SK-N-MC (cell line): ENCODE results near the gene ZNF462.

Experiments used
- EZH2 ChIP-seq: fragments of 200-600 bp; sonication (generic); IDR thresholded peaks from one replicate; pipeline ENCODE4 v1.6.1; 2017; ENCODE audit warnings: antibody characterized with exemption
- FOXP2 ChIP-seq: optimal IDR thresholded peaks from 2 replicates; pipeline ENCODE3; 2011; ENCODE audit warnings: mild to moderate bottlenecking, moderate library complexity; ENCODE audit not compliant: insufficient read depth; ENCODE audit errors: extremely low read length, control extremely low read depth
- POLR2AphosphoS5 ChIP-seq: IDR thresholded peaks from 2 replicates; pipeline ENCODE4 v1.6.1; 2012; ENCODE audit warnings: mild to moderate bottlenecking, low read depth, low read length, borderline replicate concordance

- TF ChIP-seq EZH2 (no peak), POLR2AphosphoS5 (no peak), FOXP2 (no peak)
Observed at GRCh38 chr9:107007402-107007801, 144.4 kb downstream of the ZNF462 start.
